Activated naive CD8-positive, alpha-beta T cell (primary cell): ENCODE measurements around the gene REP15.
"Not testable (repeated sequence)": the region's sequence is repeated elsewhere in the genome, so short reads cannot be mapped to it uniquely, and the experiment has no call there.

ENCODE experiments used
- H3K27ac Mint-ChIP-seq: one replicate; pipeline ENCODE4 v1.8.0; 2021; ENCODE audit warnings: mixed read lengths
- H3K27me3 Mint-ChIP-seq: one replicate; pipeline ENCODE4 v1.8.0; 2021; ENCODE audit warnings: mixed read lengths
- H3K36me3 Mint-ChIP-seq: one replicate; pipeline ENCODE4 v1.8.0; 2021; ENCODE audit warnings: mixed read lengths
- H3K4me1 Mint-ChIP-seq: one replicate; pipeline ENCODE4 v1.8.0; 2021; ENCODE audit warnings: low read depth, mixed read lengths
- H3K4me3 Mint-ChIP-seq: one replicate; pipeline ENCODE4 v1.8.0; 2021; ENCODE audit warnings: mild to moderate bottlenecking, mixed read lengths
- H3K9me3 Mint-ChIP-seq: one replicate; pipeline ENCODE4 v1.8.0; 2021; ENCODE audit warnings: low read depth, mixed read lengths

The REP15 gene

DNA sequence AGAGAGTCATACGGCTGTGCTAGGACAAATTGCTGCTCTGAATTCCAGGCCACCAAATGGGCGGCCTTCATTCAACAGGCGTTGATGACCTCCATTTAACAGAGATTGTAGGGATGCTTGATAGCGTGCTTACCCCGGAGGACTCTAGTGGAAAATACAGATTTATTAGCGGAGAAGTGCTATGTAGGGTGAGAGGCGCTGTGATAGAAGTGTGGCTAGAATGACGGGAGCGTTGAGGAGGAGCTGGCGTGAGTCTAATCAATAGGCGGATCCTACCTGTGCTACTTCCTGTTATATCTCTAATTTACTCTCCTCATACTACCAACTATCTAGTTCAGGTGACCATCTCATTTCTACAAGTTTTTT is 15.1 kb downstream of the REP15 start:
- no peaks in the 10 kb centered on the region for H3K9me3 Mint-ChIP-seq
- peak overlapping the region; percentile 99 for H3K4me3 Mint-ChIP-seq
- no peaks in the 10 kb centered on the region for H3K27me3 Mint-ChIP-seq
- H3K36me3 Mint-ChIP-seq, result peaks cover 10% of the 10 kb centered on the region
- peaks cover 35% of the 10 kb centered on the region for H3K4me1 Mint-ChIP-seq
- H3K27ac Mint-ChIP-seq, result peak overlapping the region; percentile 98

GRCh38 chr12:27711967-27712366 is 15.7 kb downstream of the REP15 start:
- Mint-ChIP-seq H3K4me1 (peaks cover 35% of the 10 kb centered on the region), H3K27me3 (no peaks in the 10 kb centered on the region), H3K9me3 (no peaks in the 10 kb centered on the region), H3K36me3 (peaks cover 10% of the 10 kb centered on the region), H3K4me3 (peak overlapping the region; percentile 99), H3K27ac (peak overlapping the region; percentile 13)

DNA sequence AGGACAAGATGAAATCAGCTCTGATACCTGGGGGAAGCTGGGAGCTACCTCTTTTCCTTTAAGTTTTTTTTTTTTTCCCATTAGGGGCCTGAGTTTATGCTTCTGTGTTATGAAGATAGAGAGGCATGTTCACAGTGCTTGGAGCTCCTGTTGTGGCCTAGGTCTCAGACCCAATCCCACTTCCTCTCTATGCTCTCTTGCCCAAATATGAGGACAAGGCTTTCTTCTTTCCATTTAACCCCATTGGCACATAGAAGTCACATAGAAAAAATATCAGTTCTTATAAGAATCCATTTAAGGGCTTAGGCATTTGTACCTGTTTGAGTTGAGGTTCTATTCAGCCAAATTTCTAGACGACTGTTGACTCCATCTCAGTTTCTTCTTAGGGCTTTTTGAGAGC is 27.0 kb downstream of the REP15 start:
- Mint-ChIP-seq H3K36me3 (peaks cover 2% of the 10 kb centered on the region), H3K4me3 (no peak overlapping the region), H3K27me3 (no peaks in the 10 kb centered on the region), H3K4me1 (peaks cover 8% of the 10 kb centered on the region), H3K9me3 (no peaks in the 10 kb centered on the region), H3K27ac (no peak overlapping the region)

DNA sequence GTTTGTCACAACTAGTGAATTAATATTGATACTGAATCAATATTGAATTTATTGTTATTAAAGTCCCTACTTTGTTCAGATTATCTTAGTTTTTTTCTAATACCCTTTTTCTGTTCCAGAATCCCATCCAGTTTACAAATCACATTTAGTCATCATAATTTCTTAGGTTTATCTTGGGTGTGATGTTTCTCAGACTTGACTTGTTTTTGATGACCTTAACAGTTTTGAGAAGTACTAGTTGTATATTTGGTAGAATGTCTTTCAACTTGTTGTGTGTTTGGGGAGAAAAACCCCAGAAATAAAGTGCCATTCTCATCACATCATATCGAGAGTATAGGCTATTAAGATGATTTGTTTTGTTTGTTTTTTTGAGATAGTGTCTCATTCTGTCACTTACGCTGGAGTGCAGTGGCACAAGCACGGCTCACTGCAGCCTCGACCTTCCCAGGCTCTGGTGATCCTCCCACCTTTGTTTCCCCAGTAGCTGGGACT is 33.9 kb downstream of the REP15 start:
- Mint-ChIP-seq H3K4me3 (no peak overlapping the region), H3K27ac (no peak overlapping the region), H3K9me3 (no peaks in the 10 kb centered on the region), H3K27me3 (no peaks in the 10 kb centered on the region), H3K36me3 (peaks cover 5% of the 10 kb centered on the region), H3K4me1 (peaks cover 1% of the 10 kb centered on the region)

DNA sequence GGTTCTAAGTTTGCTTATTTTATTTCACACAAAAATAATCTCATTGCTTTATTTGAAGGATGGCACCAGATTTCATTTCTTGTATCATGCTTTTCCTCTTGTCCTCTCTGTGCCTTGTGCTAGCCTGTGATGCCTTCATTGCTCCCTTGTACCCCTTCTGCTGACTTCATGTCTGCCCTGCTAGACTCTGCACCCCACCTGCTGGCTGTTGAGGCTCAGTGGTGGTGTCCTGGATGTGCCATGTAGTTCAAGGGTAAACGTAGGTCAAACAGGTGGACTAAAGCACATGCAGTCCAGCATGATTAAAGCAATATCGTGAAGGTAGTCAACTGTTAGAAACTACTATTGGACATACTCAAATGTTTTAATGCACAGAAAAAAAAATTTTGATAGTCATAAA is 36.0 kb downstream of the REP15 start:
- Mint-ChIP-seq H3K4me1 (no peaks in the 10 kb centered on the region), H3K27ac (no peak overlapping the region), H3K27me3 (no peaks in the 10 kb centered on the region), H3K36me3 (peaks cover 7% of the 10 kb centered on the region), H3K4me3 (no peak overlapping the region), H3K9me3 (no peaks in the 10 kb centered on the region)

GRCh38 chr12:27733052-27733656 is 36.9 kb downstream of the REP15 start:
- no peak overlapping the region for H3K4me3 Mint-ChIP-seq
- no peaks in the 10 kb centered on the region for H3K27me3 Mint-ChIP-seq
- H3K4me1 Mint-ChIP-seq, result no peaks in the 10 kb centered on the region
- peaks cover 9% of the 10 kb centered on the region for H3K36me3 Mint-ChIP-seq
- H3K9me3 Mint-ChIP-seq, result no peaks in the 10 kb centered on the region
- no peak overlapping the region for H3K27ac Mint-ChIP-seq

- Mint-ChIP-seq H3K9me3 (no peaks in the 10 kb centered on the region), H3K4me1 (no peaks in the 10 kb centered on the region), H3K27me3 (no peaks in the 10 kb centered on the region), H3K27ac (no peak overlapping the region), H3K36me3 (peaks cover 9% of the 10 kb centered on the region), H3K4me3 (no peak overlapping the region)
These were observed 37.5 kb downstream of the REP15 start for GRCh38 chr12:27733791-27734190.

DNA sequence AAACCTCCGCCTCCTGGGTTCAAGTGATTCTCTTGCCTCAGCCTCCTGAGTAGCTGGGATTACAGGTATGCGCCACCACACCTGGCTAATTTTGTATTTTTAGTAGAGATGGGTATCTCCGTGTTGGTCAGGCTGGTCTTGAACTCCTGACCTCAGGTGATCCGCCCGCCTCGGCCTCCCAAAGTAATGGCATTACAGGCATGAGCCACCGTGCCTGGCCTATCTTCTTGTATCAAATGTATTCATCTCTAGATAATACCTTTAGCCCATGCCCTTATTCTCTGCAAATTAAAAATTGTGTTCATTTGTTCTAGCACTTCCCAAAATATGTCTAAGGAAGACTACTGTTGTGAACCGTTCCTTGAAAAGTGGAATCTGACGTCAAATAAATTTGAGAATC is 38.1 kb downstream of the REP15 start:
- H3K9me3 Mint-ChIP-seq, H3K4me1 Mint-ChIP-seq, H3K27me3 Mint-ChIP-seq, H3K4me3 Mint-ChIP-seq, H3K36me3 Mint-ChIP-seq, H3K27ac Mint-ChIP-seq: not testable (repeated sequence)

GRCh38 chr12:27743601-27744000 is 47.4 kb downstream of the REP15 start:
- H3K4me1 Mint-ChIP-seq, result peaks cover 10% of the 10 kb centered on the region
- H3K36me3 Mint-ChIP-seq, result peaks cover 13% of the 10 kb centered on the region
- H3K27me3 Mint-ChIP-seq, result no peaks in the 10 kb centered on the region

DNA sequence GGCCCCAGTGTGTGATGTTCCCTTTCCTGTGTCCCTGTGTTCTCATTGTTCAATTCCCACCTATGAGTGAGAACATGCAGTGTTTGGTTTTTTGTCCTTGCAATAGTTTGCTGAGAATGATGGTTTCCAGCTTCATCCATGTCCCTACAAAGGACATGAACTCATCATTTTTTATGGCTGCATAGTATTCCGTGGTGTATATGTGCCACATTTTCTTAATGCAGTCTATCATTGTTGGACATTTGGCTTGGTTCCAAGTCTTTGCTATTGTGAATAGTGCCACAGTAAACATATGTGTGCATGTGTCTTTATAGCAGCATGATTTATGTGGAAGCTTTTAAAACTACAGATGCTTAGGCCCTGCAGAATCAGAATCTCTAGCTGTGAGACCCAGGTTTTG is 49.5 kb downstream of the REP15 start:
- peaks cover 12% of the 10 kb centered on the region for H3K36me3 Mint-ChIP-seq

More at GRCh38 chr12:27743601-27744000, 47.4 kb downstream of the REP15 start:
- Mint-ChIP-seq H3K9me3 (no peaks in the 10 kb centered on the region), H3K4me3 (no peak overlapping the region), H3K27ac (no peak overlapping the region)

More for the DNA sequence above, 49.5 kb downstream of the REP15 start:
- not testable (repeated sequence) for H3K4me1 Mint-ChIP-seq, H3K4me3 Mint-ChIP-seq, H3K9me3 Mint-ChIP-seq, H3K27ac Mint-ChIP-seq, H3K27me3 Mint-ChIP-seq
